Common myeloid progenitor, CD34-positive (primary cell): ENCODE results near the gene EXOC2.

ENCODE experiments used
- CTCF ChIA-PET: fragments of 350-600 bp; sonication (Branson Sonifier 250); formaldehyde crosslinking; loops from one replicate; lab custom pipeline; 2021; ENCODE audit warnings: antibody characterized with exemption; lab: Charles Lee
- POLR2A ChIA-PET: fragments of 350-600 bp; sonication (Branson Sonifier 250); formaldehyde crosslinking; loops from one replicate; lab custom pipeline; 2021; ENCODE audit warnings: antibody characterized with exemption; lab: Charles Lee
- DNase-seq, 3 donors: peaks; one replicate each; pipeline versions ENCODE4 v3.0.0 to v3.0.0-alpha.2; 2013
- H3K27ac ChIP-seq, 2 experiments: 1 replicate in 1 of 2; 2 replicates in 1 of 2; pipeline ENCODE4 v1.7.0; 2013; ENCODE audit warnings: inconsistent platforms in 2 of 2, low read length in 2 of 2, mild to moderate bottlenecking in 2 of 2, low read depth in 1 of 2, moderate library complexity in 1 of 2; ENCODE audit not compliant: severe bottlenecking in 2 of 2, insufficient read depth in 1 of 2, poor library complexity in 1 of 2
- H3K27me3 ChIP-seq, 5 experiments: replicated peaks in 2 of 5; 1 replicate in 3 of 5; 2 replicates in 2 of 5; pipeline versions ENCODE4 v1.6.1 to v1.7.0; 2013; ENCODE audit warnings: low read length in 4 of 5, mild to moderate bottlenecking in 2 of 5, moderate library complexity in 2 of 5, inconsistent platforms in 1 of 5; ENCODE audit not compliant: insufficient read depth in 5 of 5, control insufficient read depth in 4 of 5
- H3K36me3 ChIP-seq, 4 experiments: 1 replicate in 2 of 4; 2 replicates in 2 of 4; pipeline versions ENCODE4 v1.6.1 to v1.7.0; 2013; ENCODE audit warnings: low read length in 3 of 4, control low read depth in 1 of 4, mild to moderate bottlenecking in 1 of 4; ENCODE audit not compliant: control insufficient read depth in 4 of 4, insufficient read depth in 4 of 4
- H3K4me1 ChIP-seq, 4 experiments: 1 replicate in 3 of 4; 2 replicates in 1 of 4; pipeline versions ENCODE4 v1.6.1 to v1.7.1; 2013; ENCODE audit warnings: low read length in 3 of 4, mild to moderate bottlenecking in 3 of 4, control low read depth in 1 of 4, inconsistent platforms in 1 of 4, moderate library complexity in 1 of 4; ENCODE audit not compliant: control insufficient read depth in 4 of 4, insufficient read depth in 4 of 4; ENCODE audit errors: control extremely low read depth in 1 of 4
- H3K4me3 ChIP-seq, 7 experiments: 1 replicate in 4 of 7; 2 replicates in 3 of 7; pipeline versions ENCODE4 v1.5.1 to v1.7.0; 2013; ENCODE audit warnings: mild to moderate bottlenecking in 7 of 7, low read length in 6 of 7, moderate library complexity in 6 of 7, inconsistent platforms in 2 of 7, low read depth in 2 of 7, control low read depth in 1 of 7; ENCODE audit not compliant: insufficient read depth in 4 of 7, control insufficient read depth in 1 of 7; ENCODE audit errors: extremely low read depth in 1 of 7
- H3K9me3 ChIP-seq, 5 experiments: 1 replicate in 4 of 5; 2 replicates in 1 of 5; pipeline versions ENCODE4 v1.6.1 to v1.7.1; 2013; ENCODE audit warnings: low read length in 4 of 5, mild to moderate bottlenecking in 2 of 5, inconsistent platforms in 1 of 5, low read depth in 1 of 5, moderate library complexity in 1 of 5; ENCODE audit not compliant: control insufficient read depth in 4 of 5, insufficient read depth in 2 of 5; ENCODE audit errors: control extremely low read depth in 1 of 5
- WGBS: methylation state at CpG from one replicate; pipeline ENCODE4 v1.1.5; 2013; ENCODE audit not compliant: insufficient coverage; 5-methylcytosine and 5-hydroxymethylcytosine counted together

The EXOC2 gene

GRCh38 chr6:518218-518617 lies 174.7 kb downstream of the EXOC2 start:
- Histone ChIP-seq H3K36me3 (peaks cover 0 to 14% (median 10%) of the 10 kb centered on the region in 4 experiments), H3K27me3 (no peaks in the 10 kb centered on the region), H3K27ac (no peak overlapping the region), H3K9me3 (peaks cover 0 to 19% (median 5%) of the 10 kb centered on the region in 5 experiments), H3K4me1 (peaks cover 0 to 7% (median 1%) of the 10 kb centered on the region in 4 experiments), H3K4me3 (no peak overlapping the region)
- POLR2A ChIA-PET: no interaction called here
- CTCF ChIA-PET: interaction anchor here (1.3 kb wide), 1 partner anchor 20 kb away, joined by 4 read pairs; no protein-coding TSS in a partner anchor
- DNase-seq: no peak
- WGBS: 100% methylated on average over 2 of the region's 4 CpGs

- Histone ChIP-seq H3K4me3 (no peak overlapping the region), H3K36me3 (peaks cover 0 to 14% (median 4%) of the 10 kb centered on the region in 4 experiments), H3K4me1 (peaks cover 0 to 7% (median 1%) of the 10 kb centered on the region in 4 experiments), H3K27me3 (no peaks in the 10 kb centered on the region), H3K9me3 (peaks cover 0 to 19% (median 5%) of the 10 kb centered on the region in 5 experiments), H3K27ac (no peak overlapping the region)
- 92% methylated on average over 11 of the region's 11 CpGs for WGBS
- ChIA-PET POLR2A (no interaction called here), CTCF (no interaction called here)
- no peak for DNase-seq
Measured at GRCh38 chr6:516213-516612, 176.7 kb downstream of the EXOC2 start.

GRCh38 chr6:515267-515666 lies 177.7 kb downstream of the EXOC2 start:
- peaks cover 0 to 13% (median 2%) of the 10 kb centered on the region in 5 experiments for H3K9me3 ChIP-seq
- H3K36me3 ChIP-seq: peaks cover 0 to 14% (median 4%) of the 10 kb centered on the region in 4 experiments
- H3K27ac ChIP-seq: no peak overlapping the region
- ChIA-PET CTCF (no interaction called here), POLR2A (no interaction called here)
- peaks cover 0 to 9% (median 5%) of the 10 kb centered on the region in 4 experiments for H3K4me1 ChIP-seq
- no peak for DNase-seq
- no peak overlapping the region for H3K4me3 ChIP-seq
- 89% methylated on average over 9 of the region's 11 CpGs for WGBS
- no peaks in the 10 kb centered on the region for H3K27me3 ChIP-seq

GRCh38 chr6:514396-514978 lies 178.5 kb downstream of the EXOC2 start:
- CTCF ChIA-PET: no interaction called here
- peaks cover 0 to 13% (median 2%) of the 10 kb centered on the region in 5 experiments for H3K9me3 ChIP-seq

DNA sequence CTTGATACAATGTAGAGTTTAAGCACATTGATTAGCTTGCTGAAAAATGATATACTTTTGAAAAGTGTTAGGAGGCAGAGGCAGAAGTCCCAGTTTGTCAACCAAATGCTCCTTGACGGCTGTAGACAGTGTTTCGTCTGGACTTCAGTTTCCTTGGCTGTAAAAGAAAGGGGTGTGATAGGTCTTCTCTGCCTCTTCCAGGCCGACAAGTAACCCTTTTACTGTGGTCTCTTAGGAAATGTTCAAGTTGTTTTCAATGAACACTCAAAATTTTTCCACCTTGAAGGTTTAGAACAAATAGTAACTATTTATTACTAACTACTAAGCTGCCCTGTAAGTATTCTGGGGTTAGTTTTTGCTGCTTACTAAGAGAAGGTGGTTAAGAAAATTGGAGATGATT lies 179.0 kb downstream of the EXOC2 start:
- whole genome bisulfite sequencing: 100% methylated on average over 2 of the region's 3 CpGs
- H3K27ac ChIP-seq: no peak overlapping the region
- no peaks in the 10 kb centered on the region for H3K27me3 ChIP-seq
- ChIA-PET CTCF (no interaction called here), POLR2A (no interaction called here)
- H3K9me3 ChIP-seq: peaks cover 0 to 12% (median 2%) of the 10 kb centered on the region in 5 experiments
- no peak for DNase-seq
- peaks cover 0 to 14% (median 4%) of the 10 kb centered on the region in 4 experiments for H3K36me3 ChIP-seq
- peaks cover 0 to 18% (median 14%) of the 10 kb centered on the region in 4 experiments for H3K4me1 ChIP-seq
- no peak overlapping the region for H3K4me3 ChIP-seq

More at GRCh38 chr6:514396-514978, 178.5 kb downstream of the EXOC2 start:
- WGBS: 95% methylated on average over 10 of the region's 12 CpGs
- POLR2A ChIA-PET: no interaction called here
- no peak overlapping the region for H3K27ac ChIP-seq
- H3K4me3 ChIP-seq: no peak overlapping the region
- DNase-seq: no peak
- H3K4me1 ChIP-seq: peaks cover 0 to 17% (median 12%) of the 10 kb centered on the region in 4 experiments
- H3K27me3 ChIP-seq: no peaks in the 10 kb centered on the region
- H3K36me3 ChIP-seq: peaks cover 0 to 14% (median 4%) of the 10 kb centered on the region in 4 experiments

- Histone ChIP-seq H3K36me3 (peaks cover 0 to 14% (median 4%) of the 10 kb centered on the region in 4 experiments), H3K9me3 (peaks cover 0 to 6% (median under 1%) of the 10 kb centered on the region in 5 experiments), H3K4me1 (peaks cover 0 to 18% (median 14%) of the 10 kb centered on the region in 4 experiments), H3K27me3 (no peaks in the 10 kb centered on the region), H3K4me3 (no peak overlapping the region), H3K27ac (no peak overlapping the region)
- ChIA-PET POLR2A (no interaction called here), CTCF (no interaction called here)
- 95% methylated on average over 15 of the region's 15 CpGs for WGBS
- no peak for DNase-seq
Measured at GRCh38 chr6:513058-513457, 179.9 kb downstream of the EXOC2 start.

GRCh38 chr6:511488-512137 lies 181.3 kb downstream of the EXOC2 start:
- Histone ChIP-seq H3K27me3 (no peaks in the 10 kb centered on the region), H3K4me1 (peaks cover 0 to 18% (median 14%) of the 10 kb centered on the region in 4 experiments), H3K9me3 (peaks cover 0 to under 1% (median 0%) of the 10 kb centered on the region in 5 experiments), H3K36me3 (peaks cover 0 to 9% (median 2%) of the 10 kb centered on the region in 4 experiments), H3K4me3 (no peak overlapping the region), H3K27ac (no peak overlapping the region)
- 98% methylated on average over 12 of the region's 12 CpGs for WGBS
- CTCF ChIA-PET: no interaction called here
- POLR2A ChIA-PET: no interaction called here
- no peak for DNase-seq
